Loucy (cell line): ENCODE measurements around the gene ABHD10.
"Not testable (repeated sequence)": the region's sequence is repeated elsewhere in the genome, so short reads cannot be mapped to it uniquely, and the experiment has no call there.

Source experiments
- H2AFZ ChIP-seq: fragments of 200-600 bp; sonication (generic); 2 replicates; pipeline ENCODE4 v1.6.0; 2016; ENCODE audit warnings: antibody characterized with exemption, mild to moderate bottlenecking, low read length, moderate library complexity
- H3F3A ChIP-seq: fragments of 200-600 bp; 2 replicates; pipeline ENCODE4 v1.6.0; 2016; ENCODE audit warnings: antibody characterized with exemption, low read depth, mild to moderate bottlenecking
- H3K27me3 ChIP-seq: fragments of 200-600 bp; sonication (generic); 2 replicates; pipeline ENCODE4 v1.6.1; 2014; ENCODE audit warnings: low read length, mild to moderate bottlenecking; ENCODE audit not compliant: insufficient read depth, poor library complexity, severe bottlenecking
- H3K36me3 ChIP-seq: fragments of 200-600 bp; sonication (generic); 2 replicates; pipeline ENCODE4 v1.6.1; 2016; ENCODE audit warnings: low read length; ENCODE audit not compliant: insufficient read depth
- H3K4me1 ChIP-seq: fragments of 200-600 bp; sonication (generic); 2 replicates; pipeline ENCODE4 v1.5.1; 2014; ENCODE audit warnings: low read length, mild to moderate bottlenecking; ENCODE audit not compliant: insufficient read depth, poor library complexity, severe bottlenecking
- H3K4me2 ChIP-seq: fragments of 200-600 bp; sonication (generic); 2 replicates; pipeline ENCODE4 v1.6.0; 2014; ENCODE audit warnings: antibody characterized with exemption, low read length, low read depth, mild to moderate bottlenecking; ENCODE audit not compliant: poor library complexity, severe bottlenecking
- H3K4me3 ChIP-seq: fragments of 200-600 bp; sonication (generic); 2 replicates; pipeline ENCODE4 v1.5.1; 2014; ENCODE audit warnings: low read length, mild to moderate bottlenecking, mixed read lengths; ENCODE audit not compliant: poor library complexity, severe bottlenecking
- H3K79me2 ChIP-seq: fragments of 200-600 bp; sonication (generic); 2 replicates; pipeline ENCODE4 v1.6.1; 2014; ENCODE audit warnings: low read length; ENCODE audit not compliant: insufficient read depth
- H3K9ac ChIP-seq: fragments of 200-600 bp; sonication (generic); 2 replicates; pipeline ENCODE4 v1.6.0; 2014; ENCODE audit warnings: mild to moderate bottlenecking, low read depth, low read length, moderate library complexity; ENCODE audit not compliant: poor library complexity, severe bottlenecking
- H3K9me2 ChIP-seq: fragments of 200-600 bp; sonication (generic); replicated peaks from 2 replicates; pipeline ENCODE4 v1.6.1; 2016; ENCODE audit warnings: low read depth, low read length, mixed read lengths
- H3K9me3 ChIP-seq: fragments of 200-600 bp; sonication (generic); 2 replicates; pipeline ENCODE4 v1.6.1; 2014; ENCODE audit warnings: mild to moderate bottlenecking, antibody characterized with exemption, low read length, low read depth; ENCODE audit not compliant: insufficient read depth
- H4K20me1 ChIP-seq: fragments of 200-600 bp; sonication (generic); 2 replicates; pipeline ENCODE4 v1.6.0; 2014; ENCODE audit warnings: antibody characterized with exemption, low read length, mild to moderate bottlenecking; ENCODE audit not compliant: insufficient read depth, poor library complexity, severe bottlenecking
- CTCF ChIP-seq: fragments of 200-600 bp; sonication (generic); conservative IDR thresholded peaks from 2 replicates; pipeline ENCODE4 v1.5.1; 2014; ENCODE audit warnings: mild to moderate bottlenecking, antibody characterized with exemption, low read length
- EZH2phosphoT487 ChIP-seq: fragments of 200-600 bp; IDR thresholded peaks from 2 replicates; pipeline ENCODE4 v1.6.1; 2018; ENCODE audit warnings: antibody characterized with exemption, mild to moderate bottlenecking, moderate library complexity, borderline replicate concordance

Gene ABHD10

GRCh38 chr3:112035241-112035640 is 56.4 kb downstream of the ABHD10 start:
- no peaks in the 10 kb centered on the region for H3K27me3 ChIP-seq
- H3K9me3 ChIP-seq: no peaks in the 10 kb centered on the region
- no peaks in the 10 kb centered on the region for H3F3A ChIP-seq
- H3K4me1 ChIP-seq: no peaks in the 10 kb centered on the region
- H3K79me2 ChIP-seq: no peaks in the 10 kb centered on the region
- no peak overlapping the region for H3K9ac ChIP-seq
- TF ChIP-seq EZH2phosphoT487 (no peak), CTCF (no peak)
- H4K20me1 ChIP-seq: no peaks in the 10 kb centered on the region
- H3K4me3 ChIP-seq: no peak overlapping the region
- H2AFZ ChIP-seq: no peak overlapping the region
- H3K36me3 ChIP-seq: no peaks in the 10 kb centered on the region
- no peaks in the 10 kb centered on the region for H3K9me2 ChIP-seq
- H3K4me2 ChIP-seq: no peak overlapping the region

GRCh38 chr3:112037194-112037593 is 58.4 kb downstream of the ABHD10 start:
- not testable (repeated sequence) for H2AFZ ChIP-seq, H3K9me2 ChIP-seq, H3K4me3 ChIP-seq, H3K36me3 ChIP-seq, H3K4me1 ChIP-seq, H3K27me3 ChIP-seq, H3K9me3 ChIP-seq, H3K4me2 ChIP-seq, H4K20me1 ChIP-seq, H3F3A ChIP-seq, H3K9ac ChIP-seq, H3K79me2 ChIP-seq

DNA sequence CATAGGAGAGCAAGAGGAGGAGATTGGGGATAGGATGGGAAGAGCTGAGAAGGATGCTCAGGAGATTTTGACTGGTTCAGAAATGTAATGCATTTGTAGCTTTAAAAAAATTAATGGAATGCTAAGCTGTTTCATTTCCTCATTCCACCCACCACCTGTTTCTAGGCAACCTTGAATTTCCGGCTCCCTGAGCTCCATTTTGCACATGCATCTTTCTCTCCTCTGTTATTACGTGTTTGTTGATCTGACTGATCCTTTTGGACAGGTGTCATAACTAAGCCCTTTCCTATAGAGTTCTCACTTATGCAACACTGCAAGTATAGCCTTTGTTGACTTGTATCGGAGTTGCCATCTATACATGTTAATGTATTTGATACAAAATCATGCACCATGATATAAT is 60.0 kb downstream of the ABHD10 start:
- Histone ChIP-seq H3K9me2 (no peaks in the 10 kb centered on the region), H3K4me3 (no peak overlapping the region), H3F3A (no peaks in the 10 kb centered on the region), H3K79me2 (no peaks in the 10 kb centered on the region), H3K9ac (no peak overlapping the region), H3K4me1 (peaks cover 2% of the 10 kb centered on the region), H2AFZ (no peak overlapping the region), H3K4me2 (no peak overlapping the region), H3K36me3 (no peaks in the 10 kb centered on the region), H4K20me1 (no peaks in the 10 kb centered on the region), H3K27me3 (no peaks in the 10 kb centered on the region), H3K9me3 (no peaks in the 10 kb centered on the region)
- TF ChIP-seq EZH2phosphoT487: no peak
- TF ChIP-seq CTCF: no peak

- Histone ChIP-seq H3K27me3 (no peaks in the 10 kb centered on the region), H3K9ac (no peak overlapping the region), H3K4me2 (no peak overlapping the region), H3K9me2 (no peaks in the 10 kb centered on the region), H3K9me3 (no peaks in the 10 kb centered on the region), H3K79me2 (no peaks in the 10 kb centered on the region), H3K4me1 (peaks cover 5% of the 10 kb centered on the region), H3F3A (no peaks in the 10 kb centered on the region), H3K36me3 (no peaks in the 10 kb centered on the region), H3K4me3 (no peak overlapping the region), H4K20me1 (no peaks in the 10 kb centered on the region), H2AFZ (no peak overlapping the region)
- no peak for TF ChIP-seq CTCF
- no peak for TF ChIP-seq EZH2phosphoT487
Observed at GRCh38 chr3:112041321-112041720, 62.5 kb downstream of the ABHD10 start.
